ENCODE results near the gene ANK2. TPM values are rescaled to one million over a fixed set of nuclear protein-coding genes. Genes with fewer than 3 reads are reported as not detected.

ANK2 gene
- total RNA-seq, 1 donor, result under 0.01 TPM

- no peak for DNase-seq (ENCODE audit: low read depth in 2 of 3, low spot score in 2 of 3)
These were observed 224.3 kb downstream of the ANK2 start for GRCh38 chr4:113273721-113274220.

GRCh38 chr4:113276464-113277170 lies 227.2 kb downstream of the ANK2 start:
- DNase-seq (ENCODE audit: low read depth in 2 of 3, low spot score in 2 of 3), result no peak

GRCh38 chr4:113278324-113278934 lies 229.0 kb downstream of the ANK2 start:
- peak; percentile 5 to 91 (median 69) for DNase-seq (ENCODE audit: low read depth in 2 of 3, low spot score in 2 of 3)

- no peak for DNase-seq (ENCODE audit: low read depth in 2 of 3, low spot score in 2 of 3)
These were observed 236.0 kb downstream of the ANK2 start for GRCh38 chr4:113285501-113285900.

GRCh38 chr4:113288257-113288656 lies 238.8 kb downstream of the ANK2 start:
- no peak for DNase-seq (ENCODE audit: low read depth in 2 of 3, low spot score in 2 of 3)

GRCh38 chr4:113288696-113289095 lies 239.2 kb downstream of the ANK2 start:
- no peak for DNase-seq (ENCODE audit: low read depth in 2 of 3, low spot score in 2 of 3)

GRCh38 chr4:113289766-113290165 lies 240.3 kb downstream of the ANK2 start:
- DNase-seq (ENCODE audit: low read depth in 2 of 3, low spot score in 2 of 3), result no peak

GRCh38 chr4:113290666-113291065 lies 241.2 kb downstream of the ANK2 start:
- no peak for DNase-seq (ENCODE audit: low read depth in 2 of 3, low spot score in 2 of 3)

GRCh38 chr4:113292371-113293042 lies 243.1 kb downstream of the ANK2 start:
- no peak for DNase-seq (ENCODE audit: low read depth in 2 of 3, low spot score in 2 of 3)

- DNase-seq (ENCODE audit: low read depth in 2 of 3, low spot score in 2 of 3), result no peak
These were observed 243.6 kb downstream of the ANK2 start for GRCh38 chr4:113293043-113293560.

- DNase-seq (ENCODE audit: low read depth in 2 of 3, low spot score in 2 of 3), result no peak
These were observed 244.2 kb downstream of the ANK2 start for GRCh38 chr4:113293674-113294073.

GRCh38 chr4:113294908-113295307 lies 245.5 kb downstream of the ANK2 start:
- no peak for DNase-seq (ENCODE audit: low read depth in 2 of 3, low spot score in 2 of 3)

- no peak for DNase-seq (ENCODE audit: low read depth in 2 of 3, low spot score in 2 of 3)
These were observed 251.0 kb downstream of the ANK2 start for GRCh38 chr4:113300471-113300928.

- no peak for DNase-seq (ENCODE audit: low read depth in 2 of 3, low spot score in 2 of 3)
These were observed 252.6 kb downstream of the ANK2 start for GRCh38 chr4:113302051-113302450.

- no peak for DNase-seq (ENCODE audit: low read depth in 2 of 3, low spot score in 2 of 3)
These were observed 253.9 kb downstream of the ANK2 start for GRCh38 chr4:113303315-113303714.

GRCh38 chr4:113311047-113311446 lies 261.6 kb downstream of the ANK2 start:
- no peak for DNase-seq (ENCODE audit: low read depth in 2 of 3, low spot score in 2 of 3)

- no peak for DNase-seq (ENCODE audit: low read depth in 2 of 3, low spot score in 2 of 3)
These were observed 263.1 kb downstream of the ANK2 start for GRCh38 chr4:113312529-113312928.

- DNase-seq (ENCODE audit: low read depth in 2 of 3, low spot score in 2 of 3), result no peak
These were observed 265.0 kb downstream of the ANK2 start for GRCh38 chr4:113314426-113314825.

GRCh38 chr4:113316879-113317278 lies 267.4 kb downstream of the ANK2 start:
- DNase-seq (ENCODE audit: low read depth in 2 of 3, low spot score in 2 of 3), result peak in 1 of 3 donors; percentile 12

GRCh38 chr4:113317523-113317922 lies 268.1 kb downstream of the ANK2 start:
- DNase-seq (ENCODE audit: low read depth in 2 of 3, low spot score in 2 of 3), result no peak

- DNase-seq (ENCODE audit: low read depth in 2 of 3, low spot score in 2 of 3), result no peak
These were observed 273.3 kb downstream of the ANK2 start for GRCh38 chr4:113322736-113323135.
